ENCODE measurements around the gene FAM131B.
"Not testable (repeated sequence)": the region's sequence is repeated elsewhere in the genome, so short reads cannot be mapped to it uniquely, and the experiment has no call there.

Gene FAM131B

GRCh38 chr7:143362131-143363015 is at the start of gene FAM131B:
TSS of gene FAM131B (minus strand) at chr7:143362713. CDS start at chr7:143362603, 110 bp downstream.
- DNase-seq (ENCODE audit: low spot score), result no peak

- no peak for DNase-seq (ENCODE audit: low spot score)
These were observed 49.6 kb upstream of the FAM131B start for GRCh38 chr7:143411976-143412708.

GRCh38 chr7:143410521-143411004 is 48.0 kb upstream of the FAM131B start:
- DNase-seq (ENCODE audit: low spot score), result no peak

GRCh38 chr7:143408686-143409561 is 46.4 kb upstream of the FAM131B start, which contains the start of gene EPHA1:
TSS of gene EPHA1 (minus strand) at chr7:143408856. CDS start at chr7:143408805, 51 bp downstream.
- DNase-seq (ENCODE audit: low spot score), result no peak

GRCh38 chr7:143408252-143408685 is 45.8 kb upstream of the FAM131B start:
- DNase-seq (ENCODE audit: low spot score), result no peak

GRCh38 chr7:143407287-143408251 is 45.1 kb upstream of the FAM131B start:
- DNase-seq (ENCODE audit: low spot score), result no peak

GRCh38 chr7:143406002-143406357 is 43.5 kb upstream of the FAM131B start:
- DNase-seq (ENCODE audit: low spot score), result no peak

- DNase-seq (ENCODE audit: low spot score), result no peak
These were observed 42.9 kb upstream of the FAM131B start for GRCh38 chr7:143405173-143406001.

- not testable (repeated sequence) for DNase-seq (ENCODE audit: low spot score)
These were observed 39.7 kb upstream of the FAM131B start for GRCh38 chr7:143402233-143402632.

GRCh38 chr7:143401265-143401664 is 38.8 kb upstream of the FAM131B start:
- DNase-seq (ENCODE audit: low spot score), result no peak

- DNase-seq (ENCODE audit: low spot score), result no peak
These were observed 37.1 kb upstream of the FAM131B start for GRCh38 chr7:143399642-143400041.

- no peak for DNase-seq (ENCODE audit: low spot score)
These were observed 36.6 kb upstream of the FAM131B start for GRCh38 chr7:143399151-143399550.

- no peak for DNase-seq (ENCODE audit: low spot score)
These were observed 36.1 kb upstream of the FAM131B start for GRCh38 chr7:143398616-143399015.

GRCh38 chr7:143397710-143398530 is 35.4 kb upstream of the FAM131B start:
- DNase-seq (ENCODE audit: low spot score), result no peak

- DNase-seq (ENCODE audit: low spot score), result no peak
These were observed 34.4 kb upstream of the FAM131B start for GRCh38 chr7:143396625-143397556.

GRCh38 chr7:143396182-143396581 is 33.7 kb upstream of the FAM131B start:
- no peak for DNase-seq (ENCODE audit: low spot score)
